ENCODE data around the gene SPO11. TPM values are rescaled to one million over a fixed set of nuclear protein-coding genes. Genes with fewer than 3 reads are reported as not detected.

SPO11 gene
- total RNA-seq (not detected), polyA plus RNA-seq (not detected)

- Mint-ChIP-seq H3K27me3 (peaks cover 11 to 56% of the 10 kb centered on the region in 2 donors), H3K9me3 (peaks cover 0 to 2% (median 0%) of the 10 kb centered on the region in 5 donors), H3K27ac (no peak within 1 kb of the TSS), H3K4me1 (no peaks in the 10 kb centered on the region), H3K36me3 (peaks cover 0 to 2% (median 0%) of the 10 kb centered on the region in 3 donors), H3K4me3 (no peak within 1 kb of the TSS)
- Histone ChIP-seq H3K27ac (ENCODE audit: low read depth, low read length) (no peak within 1 kb of the TSS), H3K36me3 (ENCODE audit: insufficient read depth, low read length) (no peaks in the 10 kb centered on the region), H3K9me3 (ENCODE audit: low read length) (no peaks in the 10 kb centered on the region), H3K27me3 (ENCODE audit: insufficient read depth, low read length, poor library complexity, severe bottlenecking) (no peaks in the 10 kb centered on the region), H3K4me1 (ENCODE audit: insufficient read depth, low read length) (no peaks in the 10 kb centered on the region), H3K4me3 (ENCODE audit: low read length) (no peak within 1 kb of the TSS)
- ChIA-PET CTCF (no interaction called here), POLR2A (no interaction called here)
- DNase-seq = no peak
These were observed at the start of gene SPO11 for GRCh38 chr20:57329608-57330221. TSS of gene SPO11 (plus strand) at chr20:57329803. CDS start at chr20:57329868, 65 bp downstream.

GRCh38 chr20:57280221-57280620 is 49.4 kb upstream of the SPO11 start:
- no peak overlapping the region for H3K4me3 ChIP-seq (ENCODE audit: low read length)
- Mint-ChIP-seq H3K27me3 (peaks cover 14 to 54% of the 10 kb centered on the region in 2 donors), H3K4me3 (no peak overlapping the region), H3K4me1 (no peaks in the 10 kb centered on the region), H3K9me3 (no peaks in the 10 kb centered on the region), H3K27ac (no peak overlapping the region), H3K36me3 (no peaks in the 10 kb centered on the region)
- H3K4me1 ChIP-seq (ENCODE audit: insufficient read depth, low read length) = no peaks in the 10 kb centered on the region
- ChIA-PET CTCF (no interaction called here), POLR2A (no interaction called here)
- H3K27ac ChIP-seq (ENCODE audit: low read depth, low read length) = no peak overlapping the region
- no peaks in the 10 kb centered on the region for H3K36me3 ChIP-seq (ENCODE audit: insufficient read depth, low read length)
- H3K27me3 ChIP-seq (ENCODE audit: insufficient read depth, low read length, poor library complexity, severe bottlenecking) = no peaks in the 10 kb centered on the region
- H3K9me3 ChIP-seq (ENCODE audit: low read length) = no peaks in the 10 kb centered on the region
- no peak for DNase-seq

GRCh38 chr20:57281900-57282299 is 47.7 kb upstream of the SPO11 start:
- no peaks in the 10 kb centered on the region for H3K36me3 Mint-ChIP-seq
- ChIA-PET POLR2A (no interaction called here), CTCF (no interaction called here)
- Histone ChIP-seq H3K27ac (ENCODE audit: low read depth, low read length) (no peak overlapping the region), H3K4me3 (ENCODE audit: low read length) (no peak overlapping the region), H3K9me3 (ENCODE audit: low read length) (no peaks in the 10 kb centered on the region), H3K36me3 (ENCODE audit: insufficient read depth, low read length) (no peaks in the 10 kb centered on the region), H3K4me1 (ENCODE audit: insufficient read depth, low read length) (no peaks in the 10 kb centered on the region), H3K27me3 (ENCODE audit: insufficient read depth, low read length, poor library complexity, severe bottlenecking) (no peaks in the 10 kb centered on the region)
- H3K9me3 Mint-ChIP-seq = no peaks in the 10 kb centered on the region
- DNase-seq = no peak
- no peaks in the 10 kb centered on the region for H3K4me1 Mint-ChIP-seq
- no peak overlapping the region for H3K27ac Mint-ChIP-seq
- H3K27me3 Mint-ChIP-seq = peaks cover 13 to 52% of the 10 kb centered on the region in 2 donors
- no peak overlapping the region for H3K4me3 Mint-ChIP-seq

- peaks cover 15 to 58% of the 10 kb centered on the region in 2 donors for H3K27me3 Mint-ChIP-seq
- CTCF ChIA-PET = no interaction called here
- H3K27me3 ChIP-seq (ENCODE audit: insufficient read depth, low read length, poor library complexity, severe bottlenecking) = no peaks in the 10 kb centered on the region
- no peak overlapping the region for H3K4me3 ChIP-seq (ENCODE audit: low read length)
- no peaks in the 10 kb centered on the region for H3K9me3 Mint-ChIP-seq
- no peaks in the 10 kb centered on the region for H3K36me3 Mint-ChIP-seq
- POLR2A ChIA-PET = no interaction called here
- H3K4me1 ChIP-seq (ENCODE audit: insufficient read depth, low read length) = no peaks in the 10 kb centered on the region
- no peaks in the 10 kb centered on the region for H3K36me3 ChIP-seq (ENCODE audit: insufficient read depth, low read length)
- H3K4me3 Mint-ChIP-seq = no peak overlapping the region
- no peak overlapping the region for H3K27ac Mint-ChIP-seq
- no peaks in the 10 kb centered on the region for H3K4me1 Mint-ChIP-seq
- H3K9me3 ChIP-seq (ENCODE audit: low read length) = no peaks in the 10 kb centered on the region
- DNase-seq = no peak
- no peak overlapping the region for H3K27ac ChIP-seq (ENCODE audit: low read depth, low read length)
These were observed 46.8 kb upstream of the SPO11 start for GRCh38 chr20:57282670-57283361.

GRCh38 chr20:57283860-57284259 is 45.7 kb upstream of the SPO11 start:
- no peaks in the 10 kb centered on the region for H3K4me1 ChIP-seq (ENCODE audit: insufficient read depth, low read length)
- Mint-ChIP-seq H3K9me3 (no peaks in the 10 kb centered on the region), H3K27me3 (peaks cover 17 to 66% of the 10 kb centered on the region in 2 donors), H3K36me3 (no peaks in the 10 kb centered on the region), H3K4me1 (no peaks in the 10 kb centered on the region), H3K4me3 (no peak overlapping the region), H3K27ac (no peak overlapping the region)
- no peak for DNase-seq
- H3K4me3 ChIP-seq (ENCODE audit: low read length) = no peak overlapping the region
- H3K27me3 ChIP-seq (ENCODE audit: insufficient read depth, low read length, poor library complexity, severe bottlenecking) = no peaks in the 10 kb centered on the region
- ChIA-PET CTCF (no interaction called here), POLR2A (no interaction called here)
- no peaks in the 10 kb centered on the region for H3K9me3 ChIP-seq (ENCODE audit: low read length)
- no peak overlapping the region for H3K27ac ChIP-seq (ENCODE audit: low read depth, low read length)
- H3K36me3 ChIP-seq (ENCODE audit: insufficient read depth, low read length) = no peaks in the 10 kb centered on the region

GRCh38 chr20:57287007-57287880 is 42.4 kb upstream of the SPO11 start:
- H3K36me3 Mint-ChIP-seq = no peaks in the 10 kb centered on the region
- Histone ChIP-seq H3K9me3 (ENCODE audit: low read length) (no peaks in the 10 kb centered on the region), H3K4me1 (ENCODE audit: insufficient read depth, low read length) (no peaks in the 10 kb centered on the region), H3K36me3 (ENCODE audit: insufficient read depth, low read length) (no peaks in the 10 kb centered on the region), H3K4me3 (ENCODE audit: low read length) (no peak overlapping the region), H3K27me3 (ENCODE audit: insufficient read depth, low read length, poor library complexity, severe bottlenecking) (no peaks in the 10 kb centered on the region), H3K27ac (ENCODE audit: low read depth, low read length) (no peak overlapping the region)
- H3K27ac Mint-ChIP-seq = no peak overlapping the region
- H3K27me3 Mint-ChIP-seq = peaks cover 22 to 71% of the 10 kb centered on the region in 2 donors
- CTCF ChIA-PET = no interaction called here
- DNase-seq = no peak
- no peak overlapping the region for H3K4me3 Mint-ChIP-seq
- no peaks in the 10 kb centered on the region for H3K9me3 Mint-ChIP-seq
- no peaks in the 10 kb centered on the region for H3K4me1 Mint-ChIP-seq
- POLR2A ChIA-PET = no interaction called here

GRCh38 chr20:57287901-57288300 is 41.7 kb upstream of the SPO11 start:
- Histone ChIP-seq H3K9me3 (ENCODE audit: low read length) (no peaks in the 10 kb centered on the region), H3K4me1 (ENCODE audit: insufficient read depth, low read length) (no peaks in the 10 kb centered on the region), H3K4me3 (ENCODE audit: low read length) (no peak overlapping the region), H3K27me3 (ENCODE audit: insufficient read depth, low read length, poor library complexity, severe bottlenecking) (no peaks in the 10 kb centered on the region), H3K36me3 (ENCODE audit: insufficient read depth, low read length) (no peaks in the 10 kb centered on the region), H3K27ac (ENCODE audit: low read depth, low read length) (no peak overlapping the region)
- Mint-ChIP-seq H3K36me3 (no peaks in the 10 kb centered on the region), H3K4me3 (no peak overlapping the region), H3K9me3 (no peaks in the 10 kb centered on the region), H3K27me3 (peaks cover 21 to 72% of the 10 kb centered on the region in 2 donors), H3K27ac (no peak overlapping the region), H3K4me1 (no peaks in the 10 kb centered on the region)
- no peak for DNase-seq
- ChIA-PET POLR2A (no interaction called here), CTCF (no interaction called here)

GRCh38 chr20:57288651-57289277 is 40.8 kb upstream of the SPO11 start:
- no peaks in the 10 kb centered on the region for H3K4me1 ChIP-seq (ENCODE audit: insufficient read depth, low read length)
- H3K27me3 Mint-ChIP-seq = peaks cover 21 to 71% of the 10 kb centered on the region in 2 donors
- no peaks in the 10 kb centered on the region for H3K36me3 Mint-ChIP-seq
- ChIA-PET POLR2A (no interaction called here), CTCF (no interaction called here)
- no peaks in the 10 kb centered on the region for H3K4me1 Mint-ChIP-seq
- DNase-seq = no peak
- no peak overlapping the region for H3K27ac ChIP-seq (ENCODE audit: low read depth, low read length)
- no peak overlapping the region for H3K4me3 ChIP-seq (ENCODE audit: low read length)
- H3K9me3 ChIP-seq (ENCODE audit: low read length) = no peaks in the 10 kb centered on the region
- no peaks in the 10 kb centered on the region for H3K9me3 Mint-ChIP-seq
- no peaks in the 10 kb centered on the region for H3K27me3 ChIP-seq (ENCODE audit: insufficient read depth, low read length, poor library complexity, severe bottlenecking)
- H3K27ac Mint-ChIP-seq = no peak overlapping the region
- no peaks in the 10 kb centered on the region for H3K36me3 ChIP-seq (ENCODE audit: insufficient read depth, low read length)
- H3K4me3 Mint-ChIP-seq = no peak overlapping the region
